ENCODE data around the gene SLC6A16.
"Not testable (repeated sequence)": the region's sequence is repeated elsewhere in the genome, so short reads cannot be mapped to it uniquely, and the experiment has no call there.

Gene SLC6A16

GRCh38 chr19:49344505-49345423, 19.8 kb upstream of the SLC6A16 start:
- DNase-seq (ENCODE audit: low read depth in 2 of 2, low spot score in 1 of 2), result no peak

- no peak for DNase-seq (ENCODE audit: low read depth in 2 of 2, low spot score in 1 of 2)
Measured at GRCh38 chr19:49343123-49343522, 18.1 kb upstream of the SLC6A16 start.

- no peak for DNase-seq (ENCODE audit: low read depth in 2 of 2, low spot score in 1 of 2)
Measured at GRCh38 chr19:49342291-49342721, 17.3 kb upstream of the SLC6A16 start.

- DNase-seq (ENCODE audit: low read depth in 2 of 2, low spot score in 1 of 2), result no peak
Measured at GRCh38 chr19:49340865-49341718, 16.1 kb upstream of the SLC6A16 start.

- DNase-seq (ENCODE audit: low read depth in 2 of 2, low spot score in 1 of 2), result no peak
Measured at GRCh38 chr19:49340069-49340864, 15.3 kb upstream of the SLC6A16 start.

GRCh38 chr19:49339301-49340068, 14.5 kb upstream of the SLC6A16 start:
- no peak for DNase-seq (ENCODE audit: low read depth in 2 of 2, low spot score in 1 of 2)

- DNase-seq (ENCODE audit: low read depth in 2 of 2, low spot score in 1 of 2), result no peak
Measured at GRCh38 chr19:49338691-49339300, 13.8 kb upstream of the SLC6A16 start.

- no peak for DNase-seq (ENCODE audit: low read depth in 2 of 2, low spot score in 1 of 2)
Measured at GRCh38 chr19:49338023-49338677, 13.2 kb upstream of the SLC6A16 start.

GRCh38 chr19:49337267-49338022, 12.5 kb upstream of the SLC6A16 start:
- no peak for DNase-seq (ENCODE audit: low read depth in 2 of 2, low spot score in 1 of 2)

- DNase-seq (ENCODE audit: low read depth in 2 of 2, low spot score in 1 of 2), result no peak
Measured at GRCh38 chr19:49336482-49337266, 11.7 kb upstream of the SLC6A16 start.

GRCh38 chr19:49335784-49336481, 10.9 kb upstream of the SLC6A16 start:
- no peak for DNase-seq (ENCODE audit: low read depth in 2 of 2, low spot score in 1 of 2)

- peak in 1 of 2 donors; percentile 29 for DNase-seq (ENCODE audit: low read depth in 2 of 2, low spot score in 1 of 2)
Measured at GRCh38 chr19:49335071-49335783, 10.2 kb upstream of the SLC6A16 start, which contains the start of gene CD37. CD37 (plus strand) TSS chr19:49335406; CDS start chr19:49335541, 135 bp downstream.

GRCh38 chr19:49333811-49334288, 8.9 kb upstream of the SLC6A16 start:
- DNase-seq (ENCODE audit: low read depth in 2 of 2, low spot score in 1 of 2), result peak in 1 of 2 donors; percentile 52

- DNase-seq (ENCODE audit: low read depth in 2 of 2, low spot score in 1 of 2), result no peak
Measured at GRCh38 chr19:49333418-49333805, 8.4 kb upstream of the SLC6A16 start.

- not testable (repeated sequence) for DNase-seq (ENCODE audit: low read depth in 2 of 2, low spot score in 1 of 2)
Measured at GRCh38 chr19:49332691-49333417, 7.9 kb upstream of the SLC6A16 start.

- peak in 1 of 2 donors; percentile 18 for DNase-seq (ENCODE audit: low read depth in 2 of 2, low spot score in 1 of 2)
Measured at GRCh38 chr19:49331616-49332055, 6.6 kb upstream of the SLC6A16 start.

Measured in stimulated activated CD8-positive, alpha-beta memory T cell treated with anti-CD3 and anti-CD28 coated beads, Interleukin-4, amount 100 ng/mL, for 1 hour (primary cell).